Fibroblast of skin of right biceps (primary cell): ENCODE data around the gene CRHR2.
"Not testable (repeated sequence)": the region's sequence is repeated elsewhere in the genome, so short reads cannot be mapped to it uniquely, and the experiment has no call there.

Experiments used
- DNase-seq: peaks from one replicate; pipeline ENCODE4 v3.0.0-alpha.2; 2013

The CRHR2 gene

DNA sequence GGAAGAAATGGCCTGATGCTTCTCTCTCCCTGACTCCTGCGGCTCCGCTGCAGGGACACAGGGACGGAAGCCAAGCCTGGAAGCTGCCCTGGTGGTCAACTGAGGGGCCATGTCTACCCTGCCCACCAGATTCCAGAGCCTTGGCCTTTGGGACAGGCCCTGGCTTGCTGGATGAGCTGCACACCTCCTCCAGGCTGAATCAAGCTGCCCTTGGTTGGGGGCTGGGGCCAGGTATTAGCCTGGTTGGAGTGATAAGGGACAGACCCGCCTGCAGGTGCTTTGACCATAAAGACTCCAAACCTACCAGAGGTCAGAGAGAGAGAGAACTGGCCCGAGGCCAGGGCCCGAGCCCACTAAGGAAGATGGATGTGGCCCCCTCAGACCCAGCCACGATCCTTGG, 30.1 kb downstream of the CRHR2 start:
- DNase-seq, result no peak

DNA sequence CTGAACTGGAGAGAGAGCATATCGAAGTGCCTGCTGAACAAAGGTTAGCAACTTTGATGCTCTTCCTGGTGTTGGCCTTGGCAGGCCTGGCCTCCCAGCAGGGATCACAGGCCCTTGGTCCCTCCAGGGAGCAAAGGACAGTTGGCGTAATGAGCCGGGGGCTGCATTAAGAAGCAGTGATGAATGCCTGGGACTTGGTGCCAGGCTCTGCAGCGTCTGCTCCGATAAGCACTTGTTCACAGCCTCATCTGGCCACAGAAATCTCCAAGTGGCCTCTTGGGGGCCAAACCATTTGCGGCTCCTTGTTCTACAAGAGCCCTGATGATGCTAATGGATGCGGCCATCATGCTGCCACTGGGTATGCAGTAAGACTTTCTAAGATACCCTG, 31.8 kb downstream of the CRHR2 start:
- no peak for DNase-seq

DNA sequence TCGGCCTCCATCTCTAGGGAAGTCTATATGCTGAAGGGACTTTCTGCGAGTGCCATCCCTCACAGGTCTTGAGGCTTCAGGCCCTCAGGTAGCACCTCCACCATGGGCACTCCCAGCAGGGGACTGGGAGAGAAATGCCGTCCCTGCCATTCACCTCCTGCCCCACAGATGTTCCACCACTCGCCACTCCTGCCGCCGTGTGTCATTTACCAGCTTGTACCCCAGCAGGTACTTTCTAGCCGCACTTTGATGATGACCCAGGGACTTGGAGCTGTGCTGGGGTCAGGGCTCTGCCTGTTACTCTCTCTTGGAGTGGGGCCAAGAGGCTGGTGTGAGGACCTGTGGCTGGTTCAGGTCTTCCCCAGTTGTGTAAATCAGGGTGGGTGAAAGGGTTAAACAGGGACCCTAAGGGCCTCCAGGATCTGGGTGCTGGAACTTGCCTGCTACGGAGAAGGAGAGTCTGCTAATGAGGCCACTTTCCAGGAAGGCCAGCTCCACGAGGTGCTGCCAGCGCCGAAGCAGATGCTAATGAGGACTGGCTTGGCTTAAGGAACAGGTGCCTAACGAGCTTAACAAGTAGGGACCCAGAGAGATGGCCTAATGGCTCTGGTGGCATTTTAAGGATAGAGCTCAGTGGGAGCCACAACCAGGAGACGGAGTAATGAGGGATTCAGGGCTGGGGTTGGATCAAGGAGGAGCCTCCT, 32.4 kb downstream of the CRHR2 start:
- no peak for DNase-seq

DNA sequence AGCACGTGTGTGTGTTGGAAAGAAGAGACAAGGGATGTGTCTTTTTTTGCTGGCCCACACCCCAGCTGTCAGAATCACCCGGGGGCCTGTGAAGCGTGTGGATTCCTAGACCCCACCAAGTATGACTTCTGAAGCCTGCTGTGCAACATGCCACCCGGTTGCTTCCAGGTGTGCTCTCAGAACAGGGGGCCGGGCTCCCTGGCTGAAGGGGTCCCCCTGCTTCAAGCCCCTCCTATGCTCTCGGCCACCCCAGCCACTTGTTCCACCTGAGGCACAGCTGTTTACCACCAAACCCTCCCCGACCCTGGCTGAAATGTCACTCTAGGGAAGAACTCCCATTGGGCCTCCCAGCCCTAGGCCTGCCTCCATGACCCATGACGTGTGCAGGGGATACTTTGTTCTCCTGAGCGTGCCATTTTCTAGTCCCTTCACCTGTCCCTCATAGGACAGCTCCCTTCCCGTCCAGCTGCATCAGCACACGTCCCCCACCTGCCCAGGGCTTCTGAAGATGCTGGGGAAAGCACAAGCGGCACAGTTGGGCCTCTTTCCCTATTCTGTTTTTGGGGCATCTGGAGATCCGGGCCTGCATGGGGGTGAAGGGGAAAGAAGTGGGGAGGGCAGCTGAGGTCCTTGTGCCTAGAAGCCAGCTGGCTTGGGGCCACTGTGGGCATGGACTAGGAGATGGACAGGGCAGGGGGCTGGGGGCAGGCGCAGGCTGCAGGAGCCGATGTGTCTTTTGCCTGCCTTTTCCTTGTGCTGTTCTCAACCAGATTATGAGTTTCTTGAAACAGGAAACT, 33.3 kb downstream of the CRHR2 start:
- no peak for DNase-seq

DNA sequence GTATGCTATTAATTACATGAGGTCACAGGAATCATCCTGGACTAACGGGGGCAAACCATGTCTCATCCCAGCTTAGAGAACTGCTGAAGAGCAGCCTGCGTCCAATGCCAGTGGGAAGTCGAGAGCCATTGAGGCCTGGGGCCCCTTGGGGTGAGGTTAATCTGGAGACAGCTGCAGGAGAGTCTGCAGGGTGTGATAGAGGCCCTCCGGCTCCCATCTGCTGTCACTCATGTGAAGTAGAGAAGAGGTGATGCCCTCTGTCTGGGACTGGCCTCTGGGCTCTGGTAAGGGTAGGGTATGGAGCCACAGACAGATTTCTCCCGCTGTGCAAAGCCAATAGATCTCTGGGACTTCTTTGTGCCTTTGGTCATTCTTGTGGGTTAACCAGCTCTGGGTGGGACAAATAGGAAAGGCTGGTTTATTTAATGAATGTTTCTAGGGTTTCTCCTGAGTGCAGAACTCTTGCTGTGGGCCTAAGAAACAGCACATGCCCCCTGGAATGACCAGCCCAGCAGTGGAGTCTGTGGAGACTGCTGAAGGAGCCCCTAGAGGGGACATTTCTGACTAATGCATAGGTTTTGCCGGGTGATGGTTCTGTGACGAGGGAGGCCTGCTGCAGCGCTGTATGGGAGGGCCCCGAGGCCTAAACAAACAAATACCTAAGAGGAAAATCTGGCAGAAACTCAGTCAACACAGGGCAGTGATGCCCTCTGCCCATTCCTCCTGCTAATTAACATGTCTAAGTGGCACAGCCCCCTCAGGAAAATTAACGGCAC, 34.5 kb downstream of the CRHR2 start:
- no peak for DNase-seq

DNA sequence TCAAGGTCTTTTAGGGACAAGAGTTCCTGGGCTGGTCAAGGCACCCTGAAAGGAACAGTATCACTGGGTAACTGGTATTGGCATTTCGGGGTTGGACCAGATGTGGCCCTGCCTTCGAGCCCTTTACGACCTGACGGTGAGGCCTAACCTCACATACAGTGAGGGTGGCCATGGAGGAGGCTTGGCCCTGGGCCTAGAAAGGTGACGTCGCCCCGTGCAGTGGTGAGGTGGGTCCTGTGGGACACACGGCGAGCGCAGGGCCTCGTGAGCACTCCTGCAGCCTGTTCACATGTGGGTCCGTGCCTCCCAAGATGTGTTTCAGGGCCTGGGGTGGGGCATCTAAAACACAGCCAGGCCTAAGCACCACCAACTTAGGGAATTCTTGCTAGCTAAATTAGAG, 36.1 kb downstream of the CRHR2 start:
- DNase-seq, result no peak

DNA sequence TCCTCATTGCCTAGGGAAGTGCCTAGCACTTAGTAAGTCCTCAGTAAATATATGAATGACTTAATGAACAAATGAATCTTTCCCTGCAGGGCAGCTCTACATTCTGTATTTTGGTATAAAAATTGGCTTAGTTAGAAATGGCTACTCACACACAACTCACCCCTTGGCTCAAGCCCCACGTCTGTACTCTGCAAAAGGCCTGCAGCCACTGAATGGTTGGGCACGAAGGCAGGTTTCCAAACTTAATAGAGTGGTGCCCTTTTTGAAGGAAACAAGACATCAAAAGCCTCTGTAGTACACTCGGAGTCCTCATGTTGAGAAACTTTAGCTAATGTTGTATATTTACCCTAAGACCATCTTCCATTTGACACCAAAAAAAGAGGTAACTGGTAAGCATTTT, 36.6 kb downstream of the CRHR2 start:
- DNase-seq, result no peak

- DNase-seq, result no peak
These were observed 37.8 kb downstream of the CRHR2 start for GRCh38 chr7:30644286-30644955.

DNA sequence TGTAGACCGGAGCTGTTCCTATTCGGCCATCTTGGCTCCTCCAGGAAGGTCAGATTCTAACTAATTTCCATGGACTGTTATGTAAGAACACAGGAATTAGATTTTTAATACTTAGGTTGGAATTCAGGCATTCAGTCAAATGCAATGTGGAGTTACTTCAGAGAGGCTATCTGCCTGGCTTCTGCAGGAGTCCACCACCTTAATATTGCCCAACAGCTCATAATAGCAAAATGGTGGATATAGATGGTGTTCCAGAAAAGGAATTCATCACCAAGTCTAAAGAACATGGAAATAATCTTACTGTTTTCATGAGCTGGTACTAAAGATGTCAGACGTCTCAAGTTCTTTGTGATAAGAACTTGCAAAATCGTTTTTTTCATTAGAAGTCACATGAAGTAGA, 39.5 kb downstream of the CRHR2 start:
- DNase-seq, result no peak

DNA sequence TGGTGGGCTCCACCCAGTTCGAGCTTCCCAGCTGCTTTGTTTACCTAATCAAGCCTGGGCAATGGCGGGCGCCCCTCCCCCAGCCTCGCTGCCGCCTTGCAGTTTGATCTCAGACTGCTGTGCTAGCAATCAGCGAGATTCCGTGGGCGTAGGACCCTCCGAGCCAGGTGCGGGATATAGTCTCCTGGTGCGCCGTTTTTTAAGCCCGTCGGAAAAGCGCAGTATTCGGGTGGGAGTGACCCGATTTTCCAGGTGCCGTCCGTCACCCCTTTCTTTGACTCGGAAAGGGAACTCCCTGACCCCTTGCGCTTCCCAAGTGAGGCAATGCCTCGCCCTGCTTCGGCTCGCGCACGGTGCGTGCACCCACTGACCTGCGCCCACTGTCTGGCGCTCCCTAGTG, 39.9 kb downstream of the CRHR2 start:
- DNase-seq, result not testable (repeated sequence)

- DNase-seq, result no peak
These were observed 46.5 kb downstream of the CRHR2 start for GRCh38 chr7:30635798-30636197.

DNA sequence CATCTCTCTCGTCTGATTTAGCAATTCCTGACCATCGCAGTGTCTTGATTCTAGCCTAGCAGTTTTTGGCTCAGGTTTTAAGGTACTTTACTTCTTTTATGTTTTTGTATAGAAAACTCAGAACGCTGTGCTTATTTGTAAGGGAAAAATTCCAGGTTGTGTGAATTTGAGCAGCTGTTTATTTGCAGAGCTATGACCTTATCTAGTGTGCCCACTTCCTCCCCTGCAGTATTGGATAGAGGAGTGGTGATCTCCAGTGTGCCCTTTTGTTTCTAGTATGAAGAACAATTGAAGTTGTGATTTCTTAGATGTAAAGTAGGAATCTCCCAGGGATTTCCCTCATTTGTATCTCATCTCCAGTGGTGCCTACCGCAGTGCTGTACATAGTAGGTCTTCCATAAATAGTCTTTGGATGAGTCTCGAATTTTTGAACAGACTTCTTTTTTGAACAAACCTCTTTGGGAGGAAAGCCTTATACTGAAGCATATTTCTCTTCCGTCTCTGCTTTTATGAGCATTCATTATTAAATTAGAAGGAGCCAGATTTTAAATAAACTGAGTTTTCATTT, 47.5 kb downstream of the CRHR2 start:
- DNase-seq, result no peak

DNA sequence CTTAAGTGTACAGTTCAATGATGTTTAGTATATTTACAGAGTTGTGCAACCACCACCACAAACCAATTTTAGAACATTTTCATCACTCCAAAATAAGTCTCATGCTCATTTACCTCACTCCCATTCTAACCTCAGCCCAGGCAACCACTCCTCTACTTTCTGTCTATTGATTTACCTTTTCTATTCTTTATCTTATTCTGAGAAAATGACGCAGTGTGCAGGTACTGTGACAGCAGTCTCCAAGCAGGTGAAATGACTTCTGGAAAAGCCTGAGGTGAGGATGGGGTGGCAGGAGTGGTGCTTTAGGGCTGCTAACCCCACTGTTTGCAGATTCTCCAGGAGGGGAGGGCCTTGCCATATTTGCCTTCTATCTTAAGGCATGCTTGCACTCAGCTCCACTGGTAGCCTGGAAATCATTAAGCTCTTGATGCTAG, 48.0 kb downstream of the CRHR2 start:
- no peak for DNase-seq

GRCh38 chr7:30633223-30633622, 49.0 kb downstream of the CRHR2 start:
- no peak for DNase-seq

DNA sequence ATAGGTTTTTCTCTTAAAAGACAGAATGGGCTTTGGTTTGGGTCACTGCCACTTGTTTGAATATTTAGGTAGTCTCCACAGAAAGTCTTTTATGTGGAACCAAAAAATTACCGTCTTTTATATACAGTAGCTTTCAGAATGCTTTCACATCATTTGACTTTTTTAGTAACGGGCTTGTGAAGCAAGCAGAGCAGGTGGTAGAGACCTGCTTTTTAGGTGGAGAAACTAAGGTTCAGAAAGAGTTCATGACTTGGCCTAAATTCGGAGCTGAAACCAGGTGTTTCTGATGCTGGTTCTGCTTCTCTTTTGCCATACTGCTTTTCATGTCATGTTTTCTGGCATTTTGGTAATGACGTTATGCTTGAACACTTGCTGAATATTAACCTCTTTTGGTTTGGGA, 51.3 kb downstream of the CRHR2 start:
- DNase-seq, result no peak

- DNase-seq, result no peak
These were observed 55.2 kb downstream of the CRHR2 start for GRCh38 chr7:30627026-30627425.

DNA sequence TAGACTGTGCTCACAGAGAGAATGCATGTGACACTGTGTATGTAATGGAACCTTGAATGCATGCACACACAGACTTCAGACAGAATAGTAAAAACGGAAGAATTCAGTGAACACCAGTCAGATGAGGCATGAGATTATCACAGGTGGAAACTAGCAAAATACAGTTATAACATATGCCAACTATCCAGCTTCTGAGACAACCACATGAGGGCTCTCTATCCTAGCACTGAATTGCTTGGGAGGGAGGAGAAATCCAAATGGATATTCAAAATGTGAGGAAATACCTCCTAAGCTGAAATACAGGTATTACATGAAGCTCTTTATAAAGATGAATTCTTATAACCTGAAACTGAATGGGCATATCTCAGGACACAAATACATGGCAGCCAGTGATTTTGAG, 57.0 kb downstream of the CRHR2 start:
- DNase-seq, result no peak

- DNase-seq, result no peak
These were observed 63.3 kb downstream of the CRHR2 start for GRCh38 chr7:30618961-30619360.

GRCh38 chr7:30618080-30618676, 64.1 kb downstream of the CRHR2 start:
- no peak for DNase-seq

GRCh38 chr7:30617359-30617758, 64.9 kb downstream of the CRHR2 start:
- no peak for DNase-seq

GRCh38 chr7:30616318-30616717, 65.9 kb downstream of the CRHR2 start:
- DNase-seq, result no peak
